Activated B cell treated with CpG ODN at 0.5 μM for 24 hours (primary cell): ENCODE data around the gene STUM. TPM values are rescaled to one million over a fixed set of nuclear protein-coding genes. Genes with fewer than 3 reads are reported as not detected.

ENCODE experiments used
- ATAC-seq: fragments of 200-7000 bp; cut with Tn5 transposase; one replicate; pipeline ENCODE4 v1.10.0; 2021; ENCODE audit warnings: low read depth, mild to moderate bottlenecking, moderate library complexity
- CTCF ChIA-PET: fragments of 350-600 bp; sonication (Branson Sonifier 250); formaldehyde crosslinking; loops from one replicate; lab custom pipeline; 2021; ENCODE audit warnings: antibody characterized with exemption; lab: Charles Lee
- POLR2A ChIA-PET: fragments of 350-600 bp; sonication (Branson Sonifier 250); formaldehyde crosslinking; loops from one replicate; lab custom pipeline; 2021; ENCODE audit warnings: antibody characterized with exemption; lab: Charles Lee
- DNase-seq: peaks from one replicate; pipeline ENCODE4 v3.0.0; 2022
- H3K27ac Mint-ChIP-seq: one replicate; pipeline ENCODE4 v1.8.0; 2020; ENCODE audit warnings: mixed read lengths
- H3K27me3 Mint-ChIP-seq: one replicate; pipeline ENCODE4 v1.8.0; 2021; ENCODE audit warnings: mixed read lengths
- H3K36me3 Mint-ChIP-seq: one replicate; pipeline ENCODE4 v1.8.0; 2021; ENCODE audit warnings: low read depth, mixed read lengths
- H3K4me1 Mint-ChIP-seq: one replicate; pipeline ENCODE4 v1.8.0; 2021; ENCODE audit warnings: mixed read lengths
- H3K4me3 Mint-ChIP-seq: one replicate; pipeline ENCODE4 v1.8.0; 2020; ENCODE audit warnings: mild to moderate bottlenecking, mixed read lengths
- H3K9me3 Mint-ChIP-seq: one replicate; pipeline ENCODE4 v1.8.0; 2020; ENCODE audit warnings: mixed read lengths
- intact Hi-C: fragments of 100-400 bp; cut with micrococcal nuclease; formaldehyde crosslinking; loops from one replicate; pipeline ENCODE4 v1.15.1; 2024
- total RNA-seq: library from RNA; stranded (reverse); gene quantifications from 2 replicates; pipeline ENCODE4 v1.2.3, GENCODE V29; 2022
- TF ChIP-seq, protein P1 (sequence below): fragments of 200-600 bp; IDR thresholded peaks from one replicate; pipeline ENCODE4 v1.8.0; 2022; ENCODE audit warnings: antibody characterized with exemption, mild to moderate bottlenecking

The STUM gene
- total RNA-seq, 1 donor from 2014 or later = 0.33 TPM

DNA sequence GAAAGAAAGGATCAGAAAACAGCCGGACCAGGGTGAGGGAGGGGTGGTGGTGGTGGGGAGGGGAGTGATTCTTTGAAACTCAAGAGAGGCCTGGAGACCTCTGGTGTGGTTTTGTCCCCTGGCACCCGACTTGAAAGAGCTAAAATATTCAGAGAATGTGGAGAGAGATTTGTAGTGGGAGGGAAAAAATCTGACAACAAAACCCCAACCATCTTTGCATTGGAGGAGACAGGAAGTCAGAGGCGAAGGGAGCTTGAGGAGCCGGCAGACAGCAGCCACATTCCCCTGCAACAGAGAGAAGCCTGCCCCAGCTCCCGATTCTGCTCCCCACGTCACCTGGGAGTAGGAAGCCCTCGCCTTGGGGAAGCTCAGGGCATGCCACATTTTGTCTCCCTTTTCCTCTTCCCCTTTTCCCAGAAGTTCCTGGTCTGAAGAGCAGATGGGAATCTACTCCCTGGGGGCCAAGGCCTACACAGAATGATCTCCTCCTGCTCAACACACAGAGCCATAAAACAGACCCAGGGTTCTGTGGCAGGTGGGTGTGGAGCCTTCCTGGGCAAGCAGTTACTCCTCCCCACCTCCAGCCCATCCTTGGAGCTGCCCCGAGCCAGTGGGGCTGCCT lies 105.6 kb downstream of the STUM start:
- peak overlapping the region; percentile 85 for H3K4me3 Mint-ChIP-seq
- peaks cover 36% of the 10 kb centered on the region for H3K36me3 Mint-ChIP-seq
- ChIA-PET CTCF (interaction anchor here (0.6 to 2.6 kb wide), 7 partner anchors 8 to 60 kb away, joined by 3 to 15 read pairs (median 4); no protein-coding TSS in a partner anchor), POLR2A (interaction anchor here (0.6 to 18.4 kb wide), 18 partner anchors 9 to 1132 kb away, joined by 3 to 451 read pairs (median 4); partner anchors contain the start of gene ITPKB)
- intact Hi-C loops = no loop called here
- no peak overlapping the region for H3K27ac Mint-ChIP-seq
- H3K27me3 Mint-ChIP-seq = no peaks in the 10 kb centered on the region
- peaks cover 21% of the 10 kb centered on the region for H3K4me1 Mint-ChIP-seq
- ATAC-seq = no peak
- TF ChIP-seq, protein P1, sequence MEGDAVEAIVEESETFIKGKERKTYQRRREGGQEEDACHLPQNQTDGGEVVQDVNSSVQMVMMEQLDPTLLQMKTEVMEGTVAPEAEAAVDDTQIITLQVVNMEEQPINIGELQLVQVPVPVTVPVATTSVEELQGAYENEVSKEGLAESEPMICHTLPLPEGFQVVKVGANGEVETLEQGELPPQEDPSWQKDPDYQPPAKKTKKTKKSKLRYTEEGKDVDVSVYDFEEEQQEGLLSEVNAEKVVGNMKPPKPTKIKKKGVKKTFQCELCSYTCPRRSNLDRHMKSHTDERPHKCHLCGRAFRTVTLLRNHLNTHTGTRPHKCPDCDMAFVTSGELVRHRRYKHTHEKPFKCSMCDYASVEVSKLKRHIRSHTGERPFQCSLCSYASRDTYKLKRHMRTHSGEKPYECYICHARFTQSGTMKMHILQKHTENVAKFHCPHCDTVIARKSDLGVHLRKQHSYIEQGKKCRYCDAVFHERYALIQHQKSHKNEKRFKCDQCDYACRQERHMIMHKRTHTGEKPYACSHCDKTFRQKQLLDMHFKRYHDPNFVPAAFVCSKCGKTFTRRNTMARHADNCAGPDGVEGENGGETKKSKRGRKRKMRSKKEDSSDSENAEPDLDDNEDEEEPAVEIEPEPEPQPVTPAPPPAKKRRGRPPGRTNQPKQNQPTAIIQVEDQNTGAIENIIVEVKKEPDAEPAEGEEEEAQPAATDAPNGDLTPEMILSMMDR = no peak
- DNase-seq = no peak
- no peaks in the 10 kb centered on the region for H3K9me3 Mint-ChIP-seq

DNA sequence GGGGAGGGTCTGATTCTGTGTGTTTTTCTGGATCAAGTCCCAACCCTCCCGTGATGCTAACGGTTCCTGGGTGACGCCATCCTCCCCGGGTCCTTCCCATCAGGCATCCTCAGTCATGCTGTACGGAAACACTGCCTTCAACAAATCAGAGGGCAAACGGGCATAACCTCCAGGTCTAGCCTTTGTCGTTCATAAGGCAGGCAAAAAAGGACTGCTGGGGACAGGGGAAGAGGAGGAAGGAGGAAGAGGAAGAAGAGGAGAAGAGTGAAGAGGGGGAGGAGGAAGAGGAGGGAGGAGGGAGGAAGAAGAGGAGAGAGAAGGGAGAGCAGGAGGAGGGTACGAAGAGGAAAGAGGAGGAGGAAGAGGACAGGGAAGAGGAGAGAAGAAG lies 106.1 kb downstream of the STUM start:
- peaks cover 21% of the 10 kb centered on the region for H3K4me1 Mint-ChIP-seq
- H3K27me3 Mint-ChIP-seq = no peaks in the 10 kb centered on the region
- ChIA-PET POLR2A (interaction anchor here (0.9 to 18.4 kb wide), 12 partner anchors 9 to 285 kb away, joined by 3 to 451 read pairs (median 12); partner anchors contain the start of gene ITPKB), CTCF (interaction anchor here (0.6 to 2.6 kb wide), 5 partner anchors 11 to 33 kb away, joined by 3 to 15 read pairs (median 5); no protein-coding TSS in a partner anchor)
- H3K4me3 Mint-ChIP-seq = peak overlapping the region; percentile 85
- TF ChIP-seq, protein P1 = no peak
- no peaks in the 10 kb centered on the region for H3K9me3 Mint-ChIP-seq
- DNase-seq (no peak), ATAC-seq (no peak)
- intact Hi-C loops = no loop called here
- no peak overlapping the region for H3K27ac Mint-ChIP-seq
- peaks cover 33% of the 10 kb centered on the region for H3K36me3 Mint-ChIP-seq

GRCh38 chr1:226655251-226656163 lies 106.9 kb downstream of the STUM start:
- ATAC-seq (peak; percentile 47), DNase-seq (no peak)
- POLR2A ChIA-PET = interaction anchor here (0.6 to 18.4 kb wide), 10 partner anchors 8 to 83 kb away, joined by 3 to 451 read pairs (median 19); partner anchors contain the start of gene ITPKB
- intact Hi-C loops = no loop called here
- CTCF ChIA-PET = interaction anchor here (0.6 to 2.6 kb wide), 3 partner anchors 12 to 32 kb away, joined by 3 to 15 read pairs (median 14); no protein-coding TSS in a partner anchor
- TF ChIP-seq, protein P1 = no peak
- Mint-ChIP-seq H3K9me3 (no peaks in the 10 kb centered on the region), H3K4me3 (peak overlapping the region; percentile 85), H3K36me3 (peaks cover 32% of the 10 kb centered on the region), H3K27me3 (no peaks in the 10 kb centered on the region), H3K4me1 (peaks cover 22% of the 10 kb centered on the region), H3K27ac (no peak overlapping the region)

- no peaks in the 10 kb centered on the region for H3K9me3 Mint-ChIP-seq
- no peaks in the 10 kb centered on the region for H3K27me3 Mint-ChIP-seq
- H3K27ac Mint-ChIP-seq = no peak overlapping the region
- ATAC-seq = no peak
- TF ChIP-seq, protein P1 = no peak
- peaks cover 34% of the 10 kb centered on the region for H3K36me3 Mint-ChIP-seq
- peaks cover 23% of the 10 kb centered on the region for H3K4me1 Mint-ChIP-seq
- CTCF ChIA-PET = no interaction called here
- POLR2A ChIA-PET = interaction anchor here (0.9 to 18.4 kb wide), 6 partner anchors 14 to 78 kb away, joined by 3 to 451 read pairs (median 12); no protein-coding TSS in a partner anchor
- H3K4me3 Mint-ChIP-seq = no peak overlapping the region
- intact Hi-C loops = no loop called here
- DNase-seq = no peak
Measured at GRCh38 chr1:226656201-226656600, 107.6 kb downstream of the STUM start.
